ENCODE data around the gene ITGB4. TPM values are rescaled to one million over a fixed set of nuclear protein-coding genes. Genes with fewer than 3 reads are reported as not detected.

The ITGB4 gene
- total RNA-seq, 1 experiment from 2014 or later = 568 TPM

GRCh38 chr17:75733471-75733870, 12.2 kb downstream of the ITGB4 start:
- TF ChIP-seq TCF7L2 (IDR thresholded peaks at IDR 0.05; ENCODE audit: borderline replicate concordance, extremely low read depth, insufficient read depth, insufficient read length) (no peak), CTCF (IDR thresholded peaks at IDR 0.05 in 2 of 3, conservative IDR thresholded peaks at IDR 0.05 in 1 of 3; ENCODE audit: borderline replicate concordance in 1 of 3, insufficient read depth in 1 of 3, low read depth in 2 of 3, low read length in 2 of 3) (no peak), CBX3 (IDR thresholded peaks at IDR 0.05; ENCODE audit: low read depth) (no peak), REST (IDR thresholded peaks at IDR 0.05; ENCODE audit: low read depth) (no peak)
- ChIA-PET CTCF (no interaction called here), RAD21 (ENCODE audit: low non-redundant PET in 1 of 2, low total read pairs in 2 of 2, uncharacterized antibody in 2 of 2, unreplicated experiment in 2 of 2) (no interaction called here), POLR2A (interaction anchor here (0.7 to 2.3 kb wide), 2 partner anchors 9 to 51 kb away, joined by 3 to 5 read pairs; no protein-coding TSS in a partner anchor)
- peaks cover 63 to 77% of the 10 kb centered on the region in 2 experiments for H3K36me3 ChIP-seq (ENCODE audit: control insufficient read depth in 1 of 2, insufficient read depth in 2 of 2, low read length in 2 of 2)
- intact Hi-C loops (cut with micrococcal nuclease) = no loop called here
- no peaks in the 10 kb centered on the region; a peak in 1 of 4 replicates for H3K4me1 ChIP-seq (ENCODE audit: control insufficient read depth in 1 of 2, insufficient read depth in 2 of 2, low read length in 2 of 2)
- H2AFZ ChIP-seq (ENCODE audit: low read depth, low read length, poor library complexity, severe bottlenecking) = no peak overlapping the region
- no peak for ATAC-seq
- H3K4me3 ChIP-seq (replicated peaks in 1 of 2; ENCODE audit: low read depth in 1 of 2, low read length in 2 of 2) = no peak overlapping the region
- H3K9ac ChIP-seq (ENCODE audit: low read length) = no peak overlapping the region
- no peaks in the 10 kb centered on the region for H3K9me3 ChIP-seq (ENCODE audit: control insufficient read depth in 1 of 2, insufficient read depth in 1 of 2, low read depth in 1 of 2, low read length in 2 of 2)
- H3K4me2 ChIP-seq (ENCODE audit: low read length) = no peak overlapping the region
- no peak overlapping the region for H3K27ac ChIP-seq (ENCODE audit: low read depth, low read length)
- H3K9me2 ChIP-seq (ENCODE audit: insufficient read depth) = no peaks in the 10 kb centered on the region
- no peaks in the 10 kb centered on the region for H3K27me3 ChIP-seq (ENCODE audit: insufficient read depth, low read length)
- H4K20me1 ChIP-seq (ENCODE audit: insufficient read depth) = no peaks in the 10 kb centered on the region
- peaks cover 3% of the 10 kb centered on the region; the same call in 1 of the 2 replicates for H3K79me2 ChIP-seq (ENCODE audit: insufficient read depth, low read length)
- no peak for DNase-seq (ENCODE audit: low read depth, low spot score)
- BruUV-seq (replicated peaks) = no TSS peak
